ENCODE measurements around the gene AP1B1. TPM values are rescaled to one million over a fixed set of nuclear protein-coding genes. Genes with fewer than 3 reads are reported as not detected.

Gene AP1B1
- total and polyA plus RNA-seq, 2 of the 4 experiments (the other 2 are of a cell fraction) = 55.7 to 70.8 TPM

DNA sequence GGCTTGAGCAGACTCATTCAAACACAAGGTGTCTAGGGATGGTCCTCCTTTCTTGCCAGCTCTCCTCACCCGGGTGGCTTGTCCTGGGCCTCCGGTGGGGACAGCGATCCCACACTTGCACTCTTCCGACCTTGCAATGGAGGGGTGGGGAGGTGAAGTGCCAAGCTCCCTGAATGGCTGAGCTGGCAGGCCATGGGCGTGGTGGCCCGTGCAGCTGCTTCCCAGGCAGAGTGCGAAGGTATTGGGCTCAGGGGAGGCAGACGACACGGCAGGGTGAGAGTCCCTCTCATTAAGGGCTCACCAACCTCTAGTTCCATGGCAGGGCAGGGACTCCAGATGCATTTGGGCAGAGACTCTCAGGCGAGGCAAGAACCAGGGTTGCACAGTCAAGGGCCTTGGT is 61.9 kb downstream of the AP1B1 start:
- Histone ChIP-seq H2BK5ac (ENCODE audit: low read depth, low read length, poor library complexity, severe bottlenecking) (no peak overlapping the region), H3K27ac (ENCODE audit: insufficient read depth, low read length) (no peak overlapping the region), H3K4me1 (ENCODE audit: control insufficient read depth, insufficient read depth, low read length) (peaks cover 8% of the 10 kb centered on the region), H3K56ac (ENCODE audit: extremely low read depth, insufficient read depth, low read length) (no peak overlapping the region), H3K14ac (replicated peaks; ENCODE audit: low read depth, low read length) (no peak overlapping the region), H4K5ac (ENCODE audit: low read depth, low read length) (no peak overlapping the region), H3K79me1 (ENCODE audit: low read depth in 1 of 2, low read length in 2 of 2) (no peaks in the 10 kb centered on the region), H3K36me3 (ENCODE audit: control insufficient read depth, insufficient read depth, low read length) (peaks cover 32% of the 10 kb centered on the region), H3K4ac (ENCODE audit: low read depth, low read length) (no peak overlapping the region; the same call in 1 of the 2 replicates), H2AK9ac (replicated peaks; ENCODE audit: low read depth, low read length, poor library complexity) (no peak overlapping the region), H4K91ac (ENCODE audit: insufficient read depth, low read depth, low read length) (no peak overlapping the region), H3K9ac (ENCODE audit: low read depth, low read length) (no peak overlapping the region), H2BK15ac (ENCODE audit: low read depth, low read length) (no peak overlapping the region), H3K18ac (ENCODE audit: low read depth, low read length) (no peak overlapping the region), H2BK20ac (ENCODE audit: low read depth, low read length) (no peak overlapping the region), H2BK120ac (ENCODE audit: low read depth, low read length) (no peak overlapping the region), H4K20me1 (ENCODE audit: insufficient read depth, low read length) (no peaks in the 10 kb centered on the region; the same call in 1 of the 2 replicates), H3K9me1 (ENCODE audit: insufficient read depth, low read length) (peaks cover 5% of the 10 kb centered on the region; the same call in 1 of the 2 replicates), H3K27me3 (ENCODE audit: control insufficient read depth, insufficient read depth, low read length) (no peaks in the 10 kb centered on the region), H3K4me3 (ENCODE audit: insufficient read depth, low read depth, low read length) (no peak overlapping the region), H3K4me2 (ENCODE audit: low read depth, low read length) (no peak overlapping the region), H3K9me3 (ENCODE audit: control insufficient read depth, insufficient read depth, low read length) (no peaks in the 10 kb centered on the region), H2AK5ac (ENCODE audit: low read depth, low read length) (no peak overlapping the region), H4K8ac (ENCODE audit: low read depth in 2 of 2, low read length in 2 of 2) (no peak overlapping the region), H2AFZ (replicated peaks; ENCODE audit: low read length, poor library complexity) (no peak overlapping the region), H3K23ac (ENCODE audit: low read depth, low read length) (no peak overlapping the region)
- 88% methylated on average over 3 of the region's 10 CpGs; no CpG with 5 or more reads in 1 of the 2 experiments for WGBS, 2 experiments (ENCODE audit: extremely low coverage in 2 of 2, insufficient read length in 1 of 2)
- ChIA-PET CTCF (no interaction called here), POLR2A (ENCODE audit: unreplicated experiment) (no interaction called here)
- no peak for TF ChIP-seq RAD21 (IDR thresholded peaks at IDR 0.05; ENCODE audit: low read length)
- TF ChIP-seq MXI1 (IDR thresholded peaks at IDR 0.05; ENCODE audit: borderline replicate concordance, low read depth, low read length) = no peak
- TF ChIP-seq MAZ (IDR thresholded peaks at IDR 0.05; ENCODE audit: borderline replicate concordance, low read depth, low read length) = no peak
- no peak for TF ChIP-seq MAFK (IDR thresholded peaks at IDR 0.05; ENCODE audit: low read depth, low read length)
- TF ChIP-seq, protein P1, sequence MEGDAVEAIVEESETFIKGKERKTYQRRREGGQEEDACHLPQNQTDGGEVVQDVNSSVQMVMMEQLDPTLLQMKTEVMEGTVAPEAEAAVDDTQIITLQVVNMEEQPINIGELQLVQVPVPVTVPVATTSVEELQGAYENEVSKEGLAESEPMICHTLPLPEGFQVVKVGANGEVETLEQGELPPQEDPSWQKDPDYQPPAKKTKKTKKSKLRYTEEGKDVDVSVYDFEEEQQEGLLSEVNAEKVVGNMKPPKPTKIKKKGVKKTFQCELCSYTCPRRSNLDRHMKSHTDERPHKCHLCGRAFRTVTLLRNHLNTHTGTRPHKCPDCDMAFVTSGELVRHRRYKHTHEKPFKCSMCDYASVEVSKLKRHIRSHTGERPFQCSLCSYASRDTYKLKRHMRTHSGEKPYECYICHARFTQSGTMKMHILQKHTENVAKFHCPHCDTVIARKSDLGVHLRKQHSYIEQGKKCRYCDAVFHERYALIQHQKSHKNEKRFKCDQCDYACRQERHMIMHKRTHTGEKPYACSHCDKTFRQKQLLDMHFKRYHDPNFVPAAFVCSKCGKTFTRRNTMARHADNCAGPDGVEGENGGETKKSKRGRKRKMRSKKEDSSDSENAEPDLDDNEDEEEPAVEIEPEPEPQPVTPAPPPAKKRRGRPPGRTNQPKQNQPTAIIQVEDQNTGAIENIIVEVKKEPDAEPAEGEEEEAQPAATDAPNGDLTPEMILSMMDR (conservative IDR thresholded peaks at IDR 0.05; ENCODE audit: low read depth, low read length) = no peak
- TF ChIP-seq, protein P2, sequence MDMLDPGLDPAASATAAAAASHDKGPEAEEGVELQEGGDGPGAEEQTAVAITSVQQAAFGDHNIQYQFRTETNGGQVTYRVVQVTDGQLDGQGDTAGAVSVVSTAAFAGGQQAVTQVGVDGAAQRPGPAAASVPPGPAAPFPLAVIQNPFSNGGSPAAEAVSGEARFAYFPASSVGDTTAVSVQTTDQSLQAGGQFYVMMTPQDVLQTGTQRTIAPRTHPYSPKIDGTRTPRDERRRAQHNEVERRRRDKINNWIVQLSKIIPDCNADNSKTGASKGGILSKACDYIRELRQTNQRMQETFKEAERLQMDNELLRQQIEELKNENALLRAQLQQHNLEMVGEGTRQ (IDR thresholded peaks at IDR 0.05; ENCODE audit: low read depth, low read length) = no peak
- no peak for TF ChIP-seq FOS (IDR thresholded peaks at IDR 0.05; ENCODE audit: low read depth, low read length)
- TF ChIP-seq SMC3 (IDR thresholded peaks at IDR 0.05; ENCODE audit: low read depth, low read length) = no peak
- TF ChIP-seq RFX5 (IDR thresholded peaks at IDR 0.05; ENCODE audit: low read depth, low read length) = no peak
- TF ChIP-seq, protein P3, sequence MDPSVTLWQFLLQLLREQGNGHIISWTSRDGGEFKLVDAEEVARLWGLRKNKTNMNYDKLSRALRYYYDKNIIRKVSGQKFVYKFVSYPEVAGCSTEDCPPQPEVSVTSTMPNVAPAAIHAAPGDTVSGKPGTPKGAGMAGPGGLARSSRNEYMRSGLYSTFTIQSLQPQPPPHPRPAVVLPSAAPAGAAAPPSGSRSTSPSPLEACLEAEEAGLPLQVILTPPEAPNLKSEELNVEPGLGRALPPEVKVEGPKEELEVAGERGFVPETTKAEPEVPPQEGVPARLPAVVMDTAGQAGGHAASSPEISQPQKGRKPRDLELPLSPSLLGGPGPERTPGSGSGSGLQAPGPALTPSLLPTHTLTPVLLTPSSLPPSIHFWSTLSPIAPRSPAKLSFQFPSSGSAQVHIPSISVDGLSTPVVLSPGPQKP (IDR thresholded peaks at IDR 0.05; ENCODE audit: borderline replicate concordance, low read depth, low read length) = no peak
- no peak for TF ChIP-seq NFE2L2 (IDR thresholded peaks at IDR 0.05; ENCODE audit: low read depth, low read length)
- TF ChIP-seq CEBPB (IDR thresholded peaks at IDR 0.05; ENCODE audit: low read depth, low read length) = no peak
- TF ChIP-seq POLR2A (IDR thresholded peaks at IDR 0.05; ENCODE audit: low read depth, low read length) = no peak
- no peak for TF ChIP-seq CHD1 (IDR thresholded peaks at IDR 0.05; ENCODE audit: low read depth, low read length)
- no peak for TF ChIP-seq RCOR1 (IDR thresholded peaks at IDR 0.05; ENCODE audit: insufficient replicate concordance, low read length)
- TF ChIP-seq BHLHE40 (IDR thresholded peaks at IDR 0.05; ENCODE audit: low read depth, low read length) = no peak
- BruUV-seq (replicated peaks) = no TSS peak
- intact Hi-C loops (cut with micrococcal nuclease) = no loop called here
- no peak for ATAC-seq (ENCODE audit: low read depth)
- in situ Hi-C loops (cut with MboI; ENCODE audit: low sequenced_read_pairs) = no loop called here
- dilution Hi-C loops (cut with HindIII; ENCODE audit: low sequenced_read_pairs, unreplicated experiment) = no loop called here
- DNase-seq = no peak

All from IMR-90 (cell line).